CD14-positive monocyte (primary cell): Measurements from ENCODE around the gene OSBPL9. TPM values are rescaled to one million over a fixed set of nuclear protein-coding genes. Genes with fewer than 3 reads are reported as not detected.

Experiments
- DNase-seq, 3 donors: peaks; one replicate each; pipeline ENCODE4 v3.0.0-alpha.2; 2011 to 2022
- H2AFZ ChIP-seq: 2 replicates; pipeline ENCODE4 v1.6.0; 2012; ENCODE audit warnings: mild to moderate bottlenecking, low read depth, low read length, inconsistent platforms; ENCODE audit not compliant: insufficient read depth, poor library complexity, severe bottlenecking
- H3K27ac ChIP-seq, 2 donors: 1 replicate in 1 of 2; 2 replicates in 1 of 2; pipeline ENCODE4 v1.5.1; 2012 to 2013; ENCODE audit warnings: low read length in 2 of 2, control low read depth in 1 of 2, inconsistent platforms in 1 of 2, low read depth in 1 of 2, mild to moderate bottlenecking in 1 of 2
- H3K27me3 ChIP-seq, 2 donors: one replicate each; pipeline versions ENCODE4 v1.6.0 to v1.6.1; 2011 to 2013; ENCODE audit warnings: low read length in 2 of 2; ENCODE audit not compliant: control insufficient read depth in 2 of 2, insufficient read depth in 2 of 2
- H3K36me3 ChIP-seq, 2 donors: replicated peaks in 1 of 2; 1 replicate in 1 of 2; 2 replicates in 1 of 2; pipeline versions ENCODE4 v1.5.1 to v1.6.1; 2012 to 2013; ENCODE audit warnings: low read length in 2 of 2, control low read depth in 1 of 2, inconsistent platforms in 1 of 2, mild to moderate bottlenecking in 1 of 2; ENCODE audit not compliant: insufficient read depth in 2 of 2, control insufficient read depth in 1 of 2
- H3K4me1 ChIP-seq, 2 donors: 1 replicate in 1 of 2; 2 replicates in 1 of 2; pipeline versions ENCODE4 v1.5.1 to v1.6.1; 2012 to 2013; ENCODE audit warnings: low read length in 2 of 2, control low read depth in 1 of 2, inconsistent platforms in 1 of 2, mild to moderate bottlenecking in 1 of 2, moderate library complexity in 1 of 2; ENCODE audit not compliant: insufficient read depth in 2 of 2, control insufficient read depth in 1 of 2
- H3K4me2 ChIP-seq: replicated peaks from 2 replicates; pipeline ENCODE3; 2012; ENCODE audit warnings: low read length, moderate library complexity, mild to moderate bottlenecking; ENCODE audit not compliant: poor library complexity, severe bottlenecking; ENCODE audit errors: extremely low read depth
- H3K4me3 ChIP-seq, 3 experiments: fragments of 200-600 bp in 1 of 3; sonication (generic) in 1 of 3; replicated peaks in 1 of 3; 1 replicate in 2 of 3; 2 replicates in 1 of 3; pipeline ENCODE4 v1.5.1; 2011 to 2013; ENCODE audit warnings: low read length in 3 of 3, mild to moderate bottlenecking in 3 of 3, control low read depth in 2 of 3, low read depth in 2 of 3, inconsistent platforms in 1 of 3, moderate library complexity in 1 of 3
- H3K79me2 ChIP-seq: 2 replicates; pipeline ENCODE4 v1.6.0; 2012; ENCODE audit warnings: mild to moderate bottlenecking, control low read depth, inconsistent platforms, low read length, moderate library complexity; ENCODE audit not compliant: insufficient read depth
- H3K9ac ChIP-seq: 2 replicates; pipeline ENCODE4 v1.6.0; 2017; ENCODE audit warnings: low read length, mild to moderate bottlenecking; ENCODE audit not compliant: insufficient read depth, poor library complexity, severe bottlenecking
- H3K9me3 ChIP-seq, 2 donors: replicated peaks in 1 of 2; 1 replicate in 1 of 2; 2 replicates in 1 of 2; pipeline versions ENCODE4 v1.5.1 to v1.6.1; 2012 to 2013; ENCODE audit warnings: low read length in 2 of 2, control low read depth in 1 of 2; ENCODE audit not compliant: control insufficient read depth in 1 of 2, insufficient read depth in 1 of 2
- H4K20me1 ChIP-seq: 2 replicates; pipeline ENCODE4 v1.6.0; 2012; ENCODE audit warnings: mild to moderate bottlenecking, low read length, control low read depth, moderate library complexity; ENCODE audit not compliant: insufficient read depth
- H3K27ac Mint-ChIP-seq, 7 donors: one replicate each; pipeline ENCODE4 v1.8.0; 2020; ENCODE audit warnings: mild to moderate bottlenecking in 7 of 7, mixed read lengths in 7 of 7, moderate library complexity in 6 of 7, inconsistent platforms in 2 of 7
- H3K27me3 Mint-ChIP-seq, 3 donors: one replicate each; pipeline ENCODE4 v1.8.0; 2021 to 2022; ENCODE audit warnings: low read depth in 3 of 3, mild to moderate bottlenecking in 3 of 3, mixed read lengths in 3 of 3, moderate library complexity in 3 of 3, inconsistent platforms in 1 of 3
- H3K36me3 Mint-ChIP-seq, 2 donors: one replicate each; pipeline ENCODE4 v1.8.0; 2020; ENCODE audit warnings: mixed read lengths in 2 of 2, inconsistent platforms in 1 of 2, mild to moderate bottlenecking in 1 of 2
- H3K4me1 Mint-ChIP-seq: one replicate; pipeline ENCODE4 v1.8.0; 2020; ENCODE audit warnings: mild to moderate bottlenecking, mixed read lengths
- H3K4me3 Mint-ChIP-seq, 2 donors: one replicate each; pipeline ENCODE4 v1.8.0; 2020; ENCODE audit warnings: mild to moderate bottlenecking in 2 of 2, mixed read lengths in 2 of 2, moderate library complexity in 1 of 2
- H3K9me3 Mint-ChIP-seq, 7 donors: one replicate each; pipeline ENCODE4 v1.8.0; 2020 to 2022; ENCODE audit warnings: mixed read lengths in 7 of 7, mild to moderate bottlenecking in 6 of 7, moderate library complexity in 6 of 7, inconsistent platforms in 2 of 7
- CTCF ChIP-seq: fragments of 200-600 bp; IDR thresholded peaks from one replicate; pipeline ENCODE4 v1.8.0; 2022; ENCODE audit warnings: antibody characterized with exemption, mild to moderate bottlenecking
- WGBS: methylation state at CpG from one replicate; pipeline ENCODE4 v1.1.5; 2013; ENCODE audit warnings: missing lambda C conversion rate; ENCODE audit not compliant: insufficient coverage; 5-methylcytosine and 5-hydroxymethylcytosine counted together
- intact Hi-C, 2 donors: fragments of 100-400 bp; cut with micrococcal nuclease; formaldehyde crosslinking; loops; one replicate each; pipeline versions ENCODE4 v1.15.0 to v1.15.1; 2023
- polyA plus RNA-seq, 3 donors: library from polyadenylated mRNA; depleted of rRNA in 1 of 3; unstranded in 2 of 3; stranded (reverse) in 1 of 3; fragments of 300-500 nt in 2 of 3; fragments of >200 nt in 1 of 3; fragmentation: Illumina TruSeq in 2 of 3; gene quantifications; 1 replicate in 2 of 3; 2 replicates in 1 of 3; pipeline ENCODE4 v1.2.3, GENCODE V29; 2012 to 2021

The OSBPL9 gene
- polyA plus RNA-seq, 3 donors = 22.2 to 41.4 (median 31.3) TPM

DNA sequence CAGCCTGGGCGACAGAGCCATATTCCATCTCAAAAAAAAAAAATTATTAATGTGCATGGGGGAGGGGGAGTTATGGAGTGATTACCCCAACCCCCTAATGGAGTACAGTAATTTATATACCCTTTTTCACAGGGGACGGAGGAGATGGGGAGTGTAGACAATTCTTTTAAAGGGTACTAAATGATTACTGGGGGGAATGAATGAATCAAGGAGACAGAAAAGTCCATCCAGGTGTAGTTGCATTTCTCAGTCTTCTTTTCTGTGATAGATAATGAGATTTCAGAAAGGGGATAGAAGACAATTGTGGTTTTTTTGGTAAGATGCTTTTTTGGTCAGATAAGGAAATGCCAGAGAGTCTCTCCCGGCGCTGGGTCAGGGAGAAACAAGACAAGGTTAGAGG, 13.0 kb downstream of the OSBPL9 start:
- Histone ChIP-seq H4K20me1 (peaks cover 94% of the 10 kb centered on the region), H3K4me1 (peaks cover 5 to 8% of the 10 kb centered on the region in 2 donors), H3K9me3 (no peaks in the 10 kb centered on the region), H3K27me3 (no peaks in the 10 kb centered on the region), H3K36me3 (peaks cover 0 to 5% of the 10 kb centered on the region in 2 donors), H3K4me3 (no peak overlapping the region), H3K79me2 (peaks cover 87% of the 10 kb centered on the region), H3K9ac (no peak overlapping the region), H3K27ac (no peak overlapping the region), H2AFZ (no peak overlapping the region), H3K4me2 (no peak overlapping the region)
- Mint-ChIP-seq H3K9me3 (no peaks in the 10 kb centered on the region), H3K4me1 (peaks cover 31% of the 10 kb centered on the region), H3K36me3 (peaks cover 14 to 23% of the 10 kb centered on the region in 2 donors), H3K27ac (no peak overlapping the region), H3K27me3 (peaks cover 0 to 1% (median 0%) of the 10 kb centered on the region in 3 donors), H3K4me3 (no peak overlapping the region)
- intact Hi-C loops = loop anchor here (10.0 kb wide), 3 partner anchors 65 to 135 kb away; no protein-coding TSS in a partner anchor
- WGBS = no CpG with 5 or more reads among the region's 4 CpGs
- no peak for DNase-seq
- no peak for TF ChIP-seq CTCF

- H3K4me3 ChIP-seq = no peak overlapping the region
- no peak overlapping the region for H3K4me2 ChIP-seq
- Mint-ChIP-seq H3K4me3 (no peak overlapping the region), H3K27ac (no peak overlapping the region), H3K27me3 (peaks cover 0 to 1% (median 0%) of the 10 kb centered on the region in 3 donors), H3K4me1 (peaks cover 30% of the 10 kb centered on the region), H3K9me3 (no peaks in the 10 kb centered on the region), H3K36me3 (peaks cover 14 to 23% of the 10 kb centered on the region in 2 donors)
- H4K20me1 ChIP-seq = peaks cover 96% of the 10 kb centered on the region
- TF ChIP-seq CTCF = no peak
- no peak for DNase-seq
- H2AFZ ChIP-seq = no peak overlapping the region
- H3K79me2 ChIP-seq = peaks cover 87% of the 10 kb centered on the region
- peaks cover 0 to 5% of the 10 kb centered on the region in 2 donors for H3K36me3 ChIP-seq
- no peak overlapping the region for H3K27ac ChIP-seq
- WGBS = no CpG with 5 or more reads among the region's 3 CpGs
- H3K9ac ChIP-seq = no peak overlapping the region
- no peaks in the 10 kb centered on the region for H3K27me3 ChIP-seq
- intact Hi-C loops = loop anchor here in 1 of 2 donors (10.0 kb wide), 2 partner anchors 64 to 114 kb away; no protein-coding TSS in a partner anchor
- peaks cover under 1 to 6% of the 10 kb centered on the region in 2 donors for H3K4me1 ChIP-seq
- no peaks in the 10 kb centered on the region for H3K9me3 ChIP-seq
Measured at GRCh38 chr1:51630393-51630792, 13.5 kb downstream of the OSBPL9 start.
